B cell (primary cell): ENCODE results near the gene ADSS1. TPM values are rescaled to one million over a fixed set of nuclear protein-coding genes. Genes with fewer than 3 reads are reported as not detected.

Experiments
- ATAC-seq: fragments of 200-7000 bp; cut with Tn5 transposase; one replicate; pipeline ENCODE4 v1.10.0; 2021; ENCODE audit warnings: low read depth, mild to moderate bottlenecking, moderate number of reproducible peaks, moderate library complexity
- CTCF ChIA-PET: fragments of 350-600 bp; sonication (Branson Sonifier 250); formaldehyde crosslinking; loops from one replicate; lab custom pipeline; 2021; ENCODE audit warnings: antibody characterized with exemption, inconsistent platforms; lab: Charles Lee
- POLR2A ChIA-PET: fragments of 350-600 bp; sonication (Branson Sonifier 250); formaldehyde crosslinking; loops from one replicate; lab custom pipeline; 2021; ENCODE audit warnings: antibody characterized with exemption; lab: Charles Lee
- DNase-seq: peaks from one replicate; pipeline ENCODE4 v3.0.0; 2013
- H2AFZ ChIP-seq: 2 replicates; pipeline ENCODE4 v1.6.1; 2012; ENCODE audit warnings: mild to moderate bottlenecking, low read depth, low read length; ENCODE audit not compliant: insufficient read depth, poor library complexity, severe bottlenecking
- H3K27ac ChIP-seq, 2 donors: 1 replicate in 1 of 2; 2 replicates in 1 of 2; pipeline ENCODE4 v1.5.1; 2012 to 2013; ENCODE audit warnings: low read length in 2 of 2, mild to moderate bottlenecking in 2 of 2, moderate library complexity in 1 of 2
- H3K27me3 ChIP-seq, 4 experiments: fragments of 200-600 bp in 1 of 4; sonication (generic) in 1 of 4; replicated peaks in 1 of 4; 1 replicate in 2 of 4; 2 replicates in 2 of 4; pipeline versions ENCODE4 v1.6.1 to v1.7.0; 2013 to 2016; ENCODE audit warnings: low read length in 3 of 4, mild to moderate bottlenecking in 2 of 4, mixed read lengths in 1 of 4, moderate library complexity in 1 of 4; ENCODE audit not compliant: insufficient read depth in 4 of 4, control insufficient read depth in 3 of 4; ENCODE audit errors: control extremely low read depth in 1 of 4
- H3K36me3 ChIP-seq, 2 experiments: replicated peaks in 1 of 2; 1 replicate in 1 of 2; 2 replicates in 1 of 2; pipeline versions ENCODE4 v1.6.1 to v1.7.1; 2013; ENCODE audit warnings: low read length in 1 of 2; ENCODE audit not compliant: insufficient read depth in 2 of 2, control insufficient read depth in 1 of 2; ENCODE audit errors: control extremely low read depth in 1 of 2, extremely low read depth in 1 of 2
- H3K4me1 ChIP-seq, 2 donors: fragments of 200-600 bp in 1 of 2; sonication (generic) in 1 of 2; 1 replicate in 1 of 2; 2 replicates in 1 of 2; pipeline versions ENCODE4 v1.5.1 to v1.6.1; 2013 to 2017; ENCODE audit warnings: low read length in 2 of 2; ENCODE audit not compliant: control insufficient read depth in 2 of 2, insufficient read depth in 2 of 2
- H3K4me2 ChIP-seq: replicated peaks from 2 replicates; pipeline ENCODE3; 2012; ENCODE audit warnings: mild to moderate bottlenecking, low read depth, low read length; ENCODE audit not compliant: poor library complexity, severe bottlenecking
- H3K4me3 ChIP-seq, 5 experiments: fragments of 200-600 bp in 1 of 5; sonication (generic) in 1 of 5; 1 replicate in 3 of 5; 2 replicates in 2 of 5; pipeline versions ENCODE4 v1.5.1 to v1.7.0; 2011 to 2016; ENCODE audit warnings: low read length in 4 of 5, mild to moderate bottlenecking in 4 of 5, low read depth in 2 of 5, control low read depth in 1 of 5, moderate library complexity in 1 of 5; ENCODE audit not compliant: insufficient read depth in 1 of 5; ENCODE audit errors: control extremely low read depth in 1 of 5, extremely low read depth in 1 of 5
- H3K79me2 ChIP-seq: fragments of 200-600 bp; sonication (generic); one replicate; pipeline ENCODE4 v1.6.0; 2016; ENCODE audit warnings: low read length; ENCODE audit not compliant: control insufficient read depth, insufficient read depth
- H3K9ac ChIP-seq: fragments of 200-600 bp; sonication (generic); 2 replicates; pipeline ENCODE4 v1.6.1; 2017; ENCODE audit warnings: mild to moderate bottlenecking, low read length, moderate library complexity
- H3K9me3 ChIP-seq, 3 donors: one replicate each; pipeline versions ENCODE4 v1.6.1 to v1.7.1; 2013; ENCODE audit warnings: low read length in 2 of 3; ENCODE audit not compliant: control insufficient read depth in 2 of 3, insufficient read depth in 1 of 3; ENCODE audit errors: control extremely low read depth in 1 of 3
- H4K20me1 ChIP-seq: 2 replicates; pipeline ENCODE4 v1.6.0; 2012; ENCODE audit warnings: mild to moderate bottlenecking, low read length; ENCODE audit not compliant: insufficient read depth, control insufficient read depth, poor library complexity, severe bottlenecking
- H3K27ac Mint-ChIP-seq: one replicate; pipeline ENCODE4 v1.8.0; 2021; ENCODE audit warnings: mixed read lengths
- H3K27me3 Mint-ChIP-seq: one replicate; pipeline ENCODE4 v1.8.0; 2021; ENCODE audit warnings: mixed read lengths
- H3K4me1 Mint-ChIP-seq: one replicate; pipeline ENCODE4 v1.8.0; 2021; ENCODE audit warnings: mixed read lengths
- H3K4me3 Mint-ChIP-seq: one replicate; pipeline ENCODE4 v1.8.0; 2021; ENCODE audit warnings: mixed read lengths
- H3K9me3 Mint-ChIP-seq: one replicate; pipeline ENCODE4 v1.8.0; 2022; ENCODE audit warnings: mixed read lengths; ENCODE audit not compliant: insufficient read depth
- CTCF ChIP-seq: fragments of 200-600 bp; IDR thresholded peaks from one replicate; pipeline ENCODE4 v1.8.0; 2022; ENCODE audit warnings: antibody characterized with exemption, mild to moderate bottlenecking
- EZH2 ChIP-seq: IDR thresholded peaks from 2 replicates; pipeline ENCODE4 v1.6.1; 2012; ENCODE audit warnings: borderline replicate concordance, low read depth, mild to moderate bottlenecking, moderate library complexity, low read length; ENCODE audit not compliant: insufficient read depth, poor library complexity, severe bottlenecking
- WGBS: methylation state at CpG from one replicate; pipeline ENCODE4 v1.1.5; 2013; ENCODE audit warnings: missing lambda C conversion rate; ENCODE audit not compliant: insufficient coverage; 5-methylcytosine and 5-hydroxymethylcytosine counted together
- intact Hi-C: fragments of 100-400 bp; cut with micrococcal nuclease; formaldehyde crosslinking; loops from one replicate; pipeline ENCODE4 v1.10.0; 2022
- polyA plus RNA-seq: library from polyadenylated mRNA; depleted of rRNA; stranded (reverse); fragments of >200 nt; gene quantifications from 2 replicates; pipeline ENCODE4 v1.2.3, GENCODE V29; 2012
- total RNA-seq, 2 donors: library from RNA; stranded (reverse); fragments of 120-200 nt in 1 of 2; gene quantifications; 1 replicate in 1 of 2; 2 replicates in 1 of 2; pipeline versions ENCODE4 v1.2.3 to v1.2.4, GENCODE V29; 2013 to 2022

The ADSS1 gene
- total and polyA plus RNA-seq, 2 donors (not counting 1 experiment from before 2014, with no cell fraction given): 0.33 to 1.7 TPM

GRCh38 chr14:104757681-104758392, 33.8 kb downstream of the ADSS1 start:
- ATAC-seq: no peak
- no peak overlapping the region for H3K27ac Mint-ChIP-seq
- H3K9me3 Mint-ChIP-seq: no peaks in the 10 kb centered on the region
- Histone ChIP-seq H3K9me3 (peaks cover 0 to 4% (median 0%) of the 10 kb centered on the region in 3 donors), H3K9ac (no peak overlapping the region), H3K36me3 (peaks cover 0 to 43% of the 10 kb centered on the region in 2 experiments), H3K4me2 (no peak overlapping the region), H3K27ac (no peak overlapping the region), H3K4me3 (no peak overlapping the region), H4K20me1 (peaks cover 66% of the 10 kb centered on the region), H2AFZ (no peak overlapping the region), H3K4me1 (peaks cover 12 to 14% of the 10 kb centered on the region in 2 donors), H3K79me2 (peaks cover 25% of the 10 kb centered on the region), H3K27me3 (no peaks in the 10 kb centered on the region)
- ChIA-PET CTCF (interaction anchor here (1.0 kb wide), 1 partner anchor 11 kb away, joined by 3 read pairs; no protein-coding TSS in a partner anchor), POLR2A (no interaction called here)
- DNase-seq: no peak
- 96% methylated on average over 19 of the region's 19 CpGs for WGBS
- H3K4me1 Mint-ChIP-seq: peaks cover 24% of the 10 kb centered on the region
- intact Hi-C loops: no loop called here
- no peaks in the 10 kb centered on the region for H3K27me3 Mint-ChIP-seq
- no peak for TF ChIP-seq EZH2
- no peak for TF ChIP-seq CTCF
- H3K4me3 Mint-ChIP-seq: no peak overlapping the region
